ENCODE data around the gene LRRC47.

Gene LRRC47

DNA sequence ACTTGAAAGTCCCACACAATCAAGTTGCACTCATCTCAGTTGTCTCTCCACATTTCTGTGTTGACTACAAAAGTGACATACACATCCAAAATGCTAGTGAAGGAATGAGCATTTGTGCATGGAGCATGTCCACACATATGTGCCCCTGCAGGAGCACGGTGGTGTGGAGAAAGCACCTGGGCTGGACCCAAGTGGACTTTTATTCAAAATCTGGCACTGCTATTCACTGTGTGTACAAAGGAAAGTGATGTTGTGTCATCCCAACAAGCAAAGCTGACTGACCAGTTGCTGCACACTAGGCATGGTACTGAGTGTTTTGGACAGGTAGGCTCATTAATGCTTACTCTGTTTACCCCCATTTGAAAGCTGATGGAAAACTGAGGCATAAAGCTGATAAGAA, 41.4 kb upstream of the LRRC47 start:
- H3K27ac ChIP-seq (replicated peaks), result no peak overlapping the region
- H3K27me3 ChIP-seq (ENCODE audit: insufficient read depth, poor library complexity, severe bottlenecking), result no peaks in the 10 kb centered on the region
- no peak overlapping the region for H3K4me3 ChIP-seq (replicated peaks; ENCODE audit: insufficient read depth, low read length)
- no peak for TF ChIP-seq POLR2AphosphoS5 (IDR thresholded peaks at IDR 0.05; ENCODE audit: low read depth)
- no peak for DNase-seq (ENCODE audit: low read depth in 1 of 2, low spot score in 1 of 2)

- H3K27me3 ChIP-seq (ENCODE audit: insufficient read depth, poor library complexity, severe bottlenecking), result no peaks in the 10 kb centered on the region
- TF ChIP-seq SPI1 (IDR thresholded peaks at IDR 0.05; ENCODE audit: borderline replicate concordance, low read depth), result no peak
- no peak for TF ChIP-seq GABPA (IDR thresholded peaks at IDR 0.05; ENCODE audit: low read depth)
- no peak for TF ChIP-seq CTCF (IDR thresholded peaks at IDR 0.05; ENCODE audit: insufficient read depth, low read length)
- TF ChIP-seq REST (IDR thresholded peaks at IDR 0.05; ENCODE audit: insufficient replicate concordance, low read depth), result no peak
- no peak for TF ChIP-seq POLR2AphosphoS5 (IDR thresholded peaks at IDR 0.05; ENCODE audit: low read depth)
- H3K4me3 ChIP-seq (replicated peaks; ENCODE audit: insufficient read depth, low read length), result no peak overlapping the region
- no peak overlapping the region for H3K27ac ChIP-seq (replicated peaks)
- no peak for DNase-seq (ENCODE audit: low read depth in 1 of 2, low spot score in 1 of 2)
Observed at GRCh38 chr1:3837200-3837599, 40.9 kb upstream of the LRRC47 start.

DNA sequence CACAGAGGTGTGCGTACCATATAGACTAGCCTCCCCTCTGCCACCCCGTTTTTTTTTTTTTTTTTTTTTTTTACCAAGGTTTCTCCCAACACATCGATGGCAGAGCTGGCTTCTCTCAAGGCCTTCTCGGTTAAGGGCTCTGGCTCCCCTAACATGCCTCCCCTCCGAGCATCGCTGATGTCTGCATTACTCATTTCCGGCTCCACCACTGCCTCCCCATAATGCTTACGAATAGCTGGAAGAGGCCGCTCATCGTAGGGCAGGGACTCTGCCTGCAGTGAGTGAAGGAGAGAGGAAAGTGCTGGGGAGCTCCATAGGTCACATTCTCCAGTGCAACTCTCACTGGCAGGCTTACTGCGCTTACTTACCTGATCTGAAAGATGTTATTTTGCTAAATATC, 40.1 kb upstream of the LRRC47 start:
- Histone ChIP-seq H3K27me3 (ENCODE audit: insufficient read depth, poor library complexity, severe bottlenecking) (no peaks in the 10 kb centered on the region), H3K4me3 (replicated peaks; ENCODE audit: insufficient read depth, low read length) (no peak overlapping the region), H3K27ac (replicated peaks) (no peak overlapping the region)
- DNase-seq (ENCODE audit: low read depth in 1 of 2, low spot score in 1 of 2), result no peak
- TF ChIP-seq POLR2AphosphoS5 (IDR thresholded peaks at IDR 0.05; ENCODE audit: low read depth) (no peak), REST (IDR thresholded peaks at IDR 0.05; ENCODE audit: insufficient replicate concordance, low read depth) (no peak), GABPA (IDR thresholded peaks at IDR 0.05; ENCODE audit: low read depth) (no peak), SPI1 (IDR thresholded peaks at IDR 0.05; ENCODE audit: borderline replicate concordance, low read depth) (no peak), CTCF (IDR thresholded peaks at IDR 0.05; ENCODE audit: insufficient read depth, low read length) (no peak)

DNA sequence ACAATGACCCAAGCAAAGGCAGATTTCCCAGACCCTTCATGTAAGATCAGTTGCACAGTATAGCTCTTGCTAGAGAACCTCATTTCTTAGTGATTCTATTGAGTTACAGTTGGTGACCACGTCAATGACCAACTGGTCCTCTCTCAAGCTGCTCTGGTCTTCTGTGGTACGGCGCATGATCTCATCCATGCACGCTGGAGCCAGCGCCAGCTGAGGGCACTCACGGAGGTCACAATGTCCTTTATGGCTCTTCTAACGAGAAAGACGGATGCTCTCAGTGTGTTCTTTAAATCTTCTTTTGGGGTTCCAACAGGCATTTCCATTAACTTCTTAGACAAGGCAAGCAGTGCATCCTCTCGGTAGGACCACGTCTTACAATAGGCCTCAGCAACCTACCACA, 38.4 kb upstream of the LRRC47 start:
- Histone ChIP-seq H3K27ac (replicated peaks) (no peak overlapping the region), H3K4me3 (replicated peaks; ENCODE audit: insufficient read depth, low read length) (no peak overlapping the region), H3K27me3 (ENCODE audit: insufficient read depth, poor library complexity, severe bottlenecking) (no peaks in the 10 kb centered on the region)
- DNase-seq (ENCODE audit: low read depth in 1 of 2, low spot score in 1 of 2), result no peak
- no peak for TF ChIP-seq GABPA (IDR thresholded peaks at IDR 0.05; ENCODE audit: low read depth)
- no peak for TF ChIP-seq SPI1 (IDR thresholded peaks at IDR 0.05; ENCODE audit: borderline replicate concordance, low read depth)
- no peak for TF ChIP-seq REST (IDR thresholded peaks at IDR 0.05; ENCODE audit: insufficient replicate concordance, low read depth)
- no peak for TF ChIP-seq POLR2AphosphoS5 (IDR thresholded peaks at IDR 0.05; ENCODE audit: low read depth)
- TF ChIP-seq CTCF (IDR thresholded peaks at IDR 0.05; ENCODE audit: insufficient read depth, low read length), result no peak

All from HL-60 (cell line).